ENCODE data around the gene ROR1. TPM values are rescaled to one million over a fixed set of nuclear protein-coding genes. Genes with fewer than 3 reads are reported as not detected.

ROR1 gene
- total and polyA plus RNA-seq, 2 of the 4 experiments (the other 2 are of a cell fraction), result 4.4 to 10.0 TPM

GRCh38 chr1:64133036-64133435 is 359.2 kb downstream of the ROR1 start:
- H4K5ac ChIP-seq (ENCODE audit: low read depth, low read length), result no peak overlapping the region
- H3K4me2 ChIP-seq (ENCODE audit: low read depth, low read length), result no peak overlapping the region
- H2AK9ac ChIP-seq (replicated peaks; ENCODE audit: low read depth, low read length, poor library complexity), result no peak overlapping the region
- no peaks in the 10 kb centered on the region for H3K79me1 ChIP-seq (ENCODE audit: low read depth in 1 of 2, low read length in 2 of 2)
- peaks cover 9% of the 10 kb centered on the region; the same call in 1 of the 2 replicates for H3K4me1 ChIP-seq (ENCODE audit: control insufficient read depth, insufficient read depth, low read length)
- H3K27ac ChIP-seq (ENCODE audit: insufficient read depth, low read length), result no peak overlapping the region
- no peaks in the 10 kb centered on the region for H3K9me3 ChIP-seq (ENCODE audit: control insufficient read depth, insufficient read depth, low read length)
- no peak overlapping the region for H3K18ac ChIP-seq (ENCODE audit: low read depth, low read length)
- peaks cover 8% of the 10 kb centered on the region; the same call in 1 of the 2 replicates for H3K9me1 ChIP-seq (ENCODE audit: insufficient read depth, low read length)
- H4K91ac ChIP-seq (ENCODE audit: insufficient read depth, low read depth, low read length), result no peak overlapping the region; the same call in 1 of the 2 replicates
- peak overlapping the region; percentile 38 for H2BK20ac ChIP-seq (ENCODE audit: low read depth, low read length)
- peak overlapping the region; percentile 29 for H2BK120ac ChIP-seq (ENCODE audit: low read depth, low read length)
- BruUV-seq (replicated peaks), result no TSS peak
- no peak overlapping the region for H3K56ac ChIP-seq (ENCODE audit: extremely low read depth, insufficient read depth, low read length)
- ChIA-PET POLR2A (ENCODE audit: unreplicated experiment) (no interaction called here), CTCF (interaction anchor here (2.9 kb wide), 1 partner anchor 441 kb away, joined by 15 read pairs; no protein-coding TSS in a partner anchor)
- dilution Hi-C loops (cut with HindIII; ENCODE audit: low sequenced_read_pairs, unreplicated experiment) (no loop called here), in situ Hi-C loops (cut with MboI; ENCODE audit: low sequenced_read_pairs) (loop anchor here (10.0 kb wide), 1 partner anchor 518 kb away; no protein-coding TSS in a partner anchor), intact Hi-C loops (cut with micrococcal nuclease) (no loop called here)
- ATAC-seq (ENCODE audit: low read depth) (peak; percentile 93), DNase-seq (peak; percentile 92)
- H3K27me3 ChIP-seq (ENCODE audit: control insufficient read depth, insufficient read depth, low read length), result no peaks in the 10 kb centered on the region
- no peaks in the 10 kb centered on the region; the same call in 1 of the 2 replicates for H3K36me3 ChIP-seq (ENCODE audit: control insufficient read depth, insufficient read depth, low read length)
- no peak overlapping the region for H2AFZ ChIP-seq (replicated peaks; ENCODE audit: low read length, poor library complexity)
- H2BK15ac ChIP-seq (ENCODE audit: low read depth, low read length), result no peak overlapping the region
- no CpG with 5 or more reads among the region's 5 CpGs for WGBS, 2 experiments (ENCODE audit: extremely low coverage in 2 of 2, insufficient read length in 1 of 2)
- H4K8ac ChIP-seq (ENCODE audit: low read depth in 2 of 2, low read length in 2 of 2), result no peak overlapping the region
- no peak overlapping the region for H3K14ac ChIP-seq (replicated peaks; ENCODE audit: low read depth, low read length)
- H3K23ac ChIP-seq (ENCODE audit: low read depth, low read length), result no peak overlapping the region
- TF ChIP-seq CHD1 (IDR thresholded peaks at IDR 0.05; ENCODE audit: low read depth, low read length), result no peak
- peak; percentile 82 for TF ChIP-seq RCOR1 (IDR thresholded peaks at IDR 0.05; ENCODE audit: insufficient replicate concordance, low read length)
- no peak for TF ChIP-seq ELK1 (IDR thresholded peaks at IDR 0.05; ENCODE audit: borderline replicate concordance, low read depth, low read length)
- TF ChIP-seq NFE2L2 (IDR thresholded peaks at IDR 0.05; ENCODE audit: low read depth, low read length), result no peak
- TF ChIP-seq, protein P1, sequence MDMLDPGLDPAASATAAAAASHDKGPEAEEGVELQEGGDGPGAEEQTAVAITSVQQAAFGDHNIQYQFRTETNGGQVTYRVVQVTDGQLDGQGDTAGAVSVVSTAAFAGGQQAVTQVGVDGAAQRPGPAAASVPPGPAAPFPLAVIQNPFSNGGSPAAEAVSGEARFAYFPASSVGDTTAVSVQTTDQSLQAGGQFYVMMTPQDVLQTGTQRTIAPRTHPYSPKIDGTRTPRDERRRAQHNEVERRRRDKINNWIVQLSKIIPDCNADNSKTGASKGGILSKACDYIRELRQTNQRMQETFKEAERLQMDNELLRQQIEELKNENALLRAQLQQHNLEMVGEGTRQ (IDR thresholded peaks at IDR 0.05; ENCODE audit: low read depth, low read length), result no peak
- no peak for TF ChIP-seq RFX5 (IDR thresholded peaks at IDR 0.05; ENCODE audit: low read depth, low read length)
- TF ChIP-seq CEBPB (IDR thresholded peaks at IDR 0.05; ENCODE audit: low read depth, low read length), result 0 out of 2 replicates have a peak, but pooled peaks have one; percentile 35
- 0 out of 2 replicates have a peak, but pooled peaks have one; percentile 16 for TF ChIP-seq RAD21 (IDR thresholded peaks at IDR 0.05; ENCODE audit: low read length)
- peak; percentile 73 for TF ChIP-seq FOS (IDR thresholded peaks at IDR 0.05; ENCODE audit: low read depth, low read length)
- TF ChIP-seq BHLHE40 (IDR thresholded peaks at IDR 0.05; ENCODE audit: low read depth, low read length), result peak; percentile 45
- peak; percentile 56 for TF ChIP-seq MAZ (IDR thresholded peaks at IDR 0.05; ENCODE audit: borderline replicate concordance, low read depth, low read length)
- TF ChIP-seq CTCF (conservative IDR thresholded peaks at IDR 0.05; ENCODE audit: low read depth, low read length), result no peak
- no peak for TF ChIP-seq MXI1 (IDR thresholded peaks at IDR 0.05; ENCODE audit: borderline replicate concordance, low read depth, low read length)
- H2BK5ac ChIP-seq (ENCODE audit: low read depth, low read length, poor library complexity, severe bottlenecking), result no peak overlapping the region
- H3K4ac ChIP-seq (ENCODE audit: low read depth, low read length), result peak overlapping the region; percentile 26; the same call in 1 of the 2 replicates
- no peaks in the 10 kb centered on the region; the same call in 1 of the 2 replicates for H4K20me1 ChIP-seq (ENCODE audit: insufficient read depth, low read length)
- H3K9ac ChIP-seq (ENCODE audit: low read depth, low read length), result no peak overlapping the region
- H3K4me3 ChIP-seq (ENCODE audit: insufficient read depth, low read depth, low read length), result no peak overlapping the region
- no peak overlapping the region for H2AK5ac ChIP-seq (ENCODE audit: low read depth, low read length)
